NCI-H2196 treated with DMSO at 0.1 percent for 48 hours (cell line): Measurements from ENCODE around the gene DOCK8.
A peak's percentile ranks its signal among the peaks of the same experiment; 100 is the strongest.

ENCODE experiments used
- DNase-seq: peaks from one replicate; lab custom pipeline; 2025; ENCODE audit not compliant: unreplicated experiment; lab: John Stamatoyannopoulos, UW

The DOCK8 gene

GRCh38 chr9:306907-307306 is 92.2 kb downstream of the DOCK8 start:
- DNase-seq: no peak

GRCh38 chr9:311841-312240 is 97.2 kb downstream of the DOCK8 start:
- DNase-seq: no peak

- DNase-seq: peak; percentile 48
Observed at GRCh38 chr9:312596-313320, 98.1 kb downstream of the DOCK8 start.

- DNase-seq: no peak
Observed at GRCh38 chr9:316382-316965, 101.8 kb downstream of the DOCK8 start.

- peak; percentile 93 for DNase-seq
Observed at GRCh38 chr9:318646-319045, 104.0 kb downstream of the DOCK8 start.

GRCh38 chr9:324971-325370 is 110.3 kb downstream of the DOCK8 start:
- no peak for DNase-seq

GRCh38 chr9:326667-327066 is 112.0 kb downstream of the DOCK8 start:
- DNase-seq: no peak

GRCh38 chr9:328453-328852 is 113.8 kb downstream of the DOCK8 start:
- DNase-seq: no peak

- no peak for DNase-seq
Observed at GRCh38 chr9:331197-331596, 116.5 kb downstream of the DOCK8 start.

- DNase-seq: no peak
Observed at GRCh38 chr9:335373-335772, 120.7 kb downstream of the DOCK8 start.

GRCh38 chr9:336039-336438 is 121.4 kb downstream of the DOCK8 start:
- no peak for DNase-seq

GRCh38 chr9:338602-339001 is 123.9 kb downstream of the DOCK8 start:
- DNase-seq: no peak

GRCh38 chr9:341634-342421 is 127.2 kb downstream of the DOCK8 start:
- no peak for DNase-seq

- no peak for DNase-seq
Observed at GRCh38 chr9:343773-344172, 129.1 kb downstream of the DOCK8 start.

GRCh38 chr9:346111-346571 is 131.5 kb downstream of the DOCK8 start:
- DNase-seq: no peak

- peak; percentile 58 for DNase-seq
Observed at GRCh38 chr9:347667-348292, 133.1 kb downstream of the DOCK8 start.

GRCh38 chr9:350384-350783 is 135.7 kb downstream of the DOCK8 start:
- no peak for DNase-seq

- no peak for DNase-seq
Observed at GRCh38 chr9:351916-352315, 137.3 kb downstream of the DOCK8 start.

- DNase-seq: no peak
Observed at GRCh38 chr9:353077-353476, 138.4 kb downstream of the DOCK8 start.

GRCh38 chr9:354453-354852 is 139.8 kb downstream of the DOCK8 start:
- DNase-seq: no peak

GRCh38 chr9:357560-357959 is 142.9 kb downstream of the DOCK8 start:
- DNase-seq: no peak
